ENCODE data around the gene FSTL3. TPM values are rescaled to one million over a fixed set of nuclear protein-coding genes. Genes with fewer than 3 reads are reported as not detected.

FSTL3 gene
- total RNA-seq, 2 donors from 2014 or later, result 9.8 to 14.1 TPM

DNA sequence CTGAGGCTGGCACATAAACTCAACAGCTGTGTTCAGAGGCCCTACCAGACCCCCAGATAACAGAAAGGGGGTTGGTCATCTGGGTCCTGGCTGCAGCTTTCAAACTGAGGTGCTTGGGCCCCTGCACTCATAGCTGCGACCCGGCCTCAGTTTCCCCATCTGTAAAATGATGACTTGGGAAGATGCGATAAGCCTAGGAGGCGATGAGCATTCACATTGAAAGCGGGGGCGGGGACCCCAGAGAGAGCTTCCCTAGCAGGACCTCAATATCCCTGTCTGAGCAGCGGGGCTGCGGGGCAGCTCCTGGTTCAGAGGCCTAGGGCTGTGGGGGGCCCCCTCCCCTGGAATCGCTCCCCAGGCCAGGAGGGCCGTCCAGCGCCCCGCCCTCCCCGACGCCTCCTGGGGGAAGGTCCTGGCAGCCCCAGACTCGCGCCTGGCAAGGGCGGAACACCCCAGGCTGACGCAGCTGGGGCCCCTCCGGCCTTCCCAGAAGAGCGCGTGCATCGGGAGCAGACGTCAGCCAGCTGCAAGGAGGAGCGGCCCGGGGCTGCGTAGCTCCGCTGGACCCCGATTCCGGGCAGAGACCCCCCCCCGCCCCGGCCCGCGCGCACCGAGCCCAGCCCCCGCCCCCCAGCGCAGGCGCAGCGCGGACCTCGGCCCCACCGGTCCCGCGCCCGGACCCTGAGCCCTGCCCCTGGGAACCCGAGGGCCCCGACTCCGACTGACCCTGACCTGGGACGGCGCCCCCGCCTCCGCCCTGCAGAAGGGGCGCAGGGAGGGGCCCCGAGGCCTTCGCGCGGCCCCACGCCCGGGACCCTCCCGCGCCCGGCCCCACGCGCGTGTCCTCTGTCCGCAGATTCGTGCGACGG is 3.5 kb downstream of the FSTL3 start:
- no peaks in the 10 kb centered on the region for H3K4me1 ChIP-seq (ENCODE audit: control insufficient read depth, insufficient read depth, low read length)
- peaks cover 19% of the 10 kb centered on the region for H3K27me3 Mint-ChIP-seq (ENCODE audit: insufficient read depth)
- whole genome bisulfite sequencing, 2 experiments (ENCODE audit: insufficient coverage in 1 of 2, insufficient read length in 1 of 2), result 6 to 16% methylated on average over 23 to 69 of the region's 69 CpGs
- no peaks in the 10 kb centered on the region for H3K9me3 ChIP-seq (ENCODE audit: control insufficient read depth, low read length)
- H3K27me3 ChIP-seq (ENCODE audit: control insufficient read depth, insufficient read depth, low read length, poor library complexity, severe bottlenecking), result peaks cover 16% of the 10 kb centered on the region
- no peaks in the 10 kb centered on the region for H3K9me3 Mint-ChIP-seq
- no peaks in the 10 kb centered on the region for H3K36me3 ChIP-seq (ENCODE audit: control insufficient read depth, insufficient read depth, low read length)
- DNase-seq, result peak; percentile 79
- no peaks in the 10 kb centered on the region for H3K36me3 Mint-ChIP-seq (ENCODE audit: low read depth)
- peak overlapping the region; percentile 83 for H3K27ac ChIP-seq (ENCODE audit: low read depth, low read length)
- H3K9ac ChIP-seq (ENCODE audit: extremely low read depth, low read length, poor library complexity, severe bottlenecking), result peak overlapping the region; percentile 41
- peaks cover 4% of the 10 kb centered on the region for H3K4me1 Mint-ChIP-seq
- peak overlapping the region; percentile 71 for H3K4me3 Mint-ChIP-seq
- no peak overlapping the region for H3K27ac Mint-ChIP-seq
- H3K4me3 ChIP-seq (ENCODE audit: low read length), result peak overlapping the region; percentile 79
- TF ChIP-seq, protein P1, sequence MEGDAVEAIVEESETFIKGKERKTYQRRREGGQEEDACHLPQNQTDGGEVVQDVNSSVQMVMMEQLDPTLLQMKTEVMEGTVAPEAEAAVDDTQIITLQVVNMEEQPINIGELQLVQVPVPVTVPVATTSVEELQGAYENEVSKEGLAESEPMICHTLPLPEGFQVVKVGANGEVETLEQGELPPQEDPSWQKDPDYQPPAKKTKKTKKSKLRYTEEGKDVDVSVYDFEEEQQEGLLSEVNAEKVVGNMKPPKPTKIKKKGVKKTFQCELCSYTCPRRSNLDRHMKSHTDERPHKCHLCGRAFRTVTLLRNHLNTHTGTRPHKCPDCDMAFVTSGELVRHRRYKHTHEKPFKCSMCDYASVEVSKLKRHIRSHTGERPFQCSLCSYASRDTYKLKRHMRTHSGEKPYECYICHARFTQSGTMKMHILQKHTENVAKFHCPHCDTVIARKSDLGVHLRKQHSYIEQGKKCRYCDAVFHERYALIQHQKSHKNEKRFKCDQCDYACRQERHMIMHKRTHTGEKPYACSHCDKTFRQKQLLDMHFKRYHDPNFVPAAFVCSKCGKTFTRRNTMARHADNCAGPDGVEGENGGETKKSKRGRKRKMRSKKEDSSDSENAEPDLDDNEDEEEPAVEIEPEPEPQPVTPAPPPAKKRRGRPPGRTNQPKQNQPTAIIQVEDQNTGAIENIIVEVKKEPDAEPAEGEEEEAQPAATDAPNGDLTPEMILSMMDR (conservative IDR thresholded peaks at IDR 0.05), result no peak

DNA sequence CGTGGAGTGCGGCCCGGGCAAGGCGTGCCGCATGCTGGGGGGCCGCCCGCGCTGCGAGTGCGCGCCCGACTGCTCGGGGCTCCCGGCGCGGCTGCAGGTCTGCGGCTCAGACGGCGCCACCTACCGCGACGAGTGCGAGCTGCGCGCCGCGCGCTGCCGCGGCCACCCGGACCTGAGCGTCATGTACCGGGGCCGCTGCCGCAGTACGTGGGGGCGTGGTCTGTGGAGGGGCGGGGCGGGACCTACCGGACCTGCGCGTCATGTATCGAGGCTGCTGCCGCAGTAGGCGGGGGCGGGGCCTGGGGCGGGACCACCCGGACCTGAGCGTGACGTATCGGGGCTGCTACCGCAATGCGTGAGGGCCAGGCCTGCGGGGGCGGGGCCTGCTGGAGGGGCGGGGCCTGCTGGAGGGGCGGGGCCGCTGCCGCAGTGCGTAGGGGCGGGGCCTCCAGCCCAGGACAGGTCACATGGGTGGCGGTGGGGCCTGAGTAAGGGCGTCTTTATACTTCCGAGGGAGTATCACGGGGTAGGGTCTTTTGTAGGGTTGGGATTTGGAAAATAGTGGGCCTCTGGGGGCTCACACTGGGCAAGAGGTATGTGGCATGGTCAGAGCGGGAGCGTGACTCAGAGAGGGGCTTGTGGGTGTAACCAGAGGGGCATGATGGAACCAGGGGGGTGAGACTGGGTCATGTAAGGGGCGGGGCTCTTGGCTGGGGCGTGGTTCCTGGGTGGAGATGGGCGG is 4.3 kb downstream of the FSTL3 start:
- Mint-ChIP-seq H3K36me3 (ENCODE audit: low read depth) (no peaks in the 10 kb centered on the region), H3K4me1 (peaks cover 2% of the 10 kb centered on the region), H3K27ac (peak overlapping the region; percentile 99), H3K4me3 (peak overlapping the region; percentile 71), H3K9me3 (no peaks in the 10 kb centered on the region), H3K27me3 (ENCODE audit: insufficient read depth) (peaks cover 13% of the 10 kb centered on the region)
- Histone ChIP-seq H3K9ac (ENCODE audit: extremely low read depth, low read length, poor library complexity, severe bottlenecking) (peak overlapping the region; percentile 41), H3K27me3 (ENCODE audit: control insufficient read depth, insufficient read depth, low read length, poor library complexity, severe bottlenecking) (peaks cover 10% of the 10 kb centered on the region), H3K4me3 (ENCODE audit: low read length) (peak overlapping the region; percentile 85), H3K4me1 (ENCODE audit: control insufficient read depth, insufficient read depth, low read length) (no peaks in the 10 kb centered on the region), H3K9me3 (ENCODE audit: control insufficient read depth, low read length) (no peaks in the 10 kb centered on the region), H3K27ac (ENCODE audit: low read depth, low read length) (peak overlapping the region; percentile 87), H3K36me3 (ENCODE audit: control insufficient read depth, insufficient read depth, low read length) (no peaks in the 10 kb centered on the region)
- TF ChIP-seq, protein P1 (conservative IDR thresholded peaks at IDR 0.05), result peak; percentile 63
- DNase-seq, result peak; percentile 100
- WGBS, 2 experiments (ENCODE audit: insufficient coverage in 1 of 2, insufficient read length in 1 of 2), result 0 to 2% methylated on average over 12 to 70 of the region's 70 CpGs

DNA sequence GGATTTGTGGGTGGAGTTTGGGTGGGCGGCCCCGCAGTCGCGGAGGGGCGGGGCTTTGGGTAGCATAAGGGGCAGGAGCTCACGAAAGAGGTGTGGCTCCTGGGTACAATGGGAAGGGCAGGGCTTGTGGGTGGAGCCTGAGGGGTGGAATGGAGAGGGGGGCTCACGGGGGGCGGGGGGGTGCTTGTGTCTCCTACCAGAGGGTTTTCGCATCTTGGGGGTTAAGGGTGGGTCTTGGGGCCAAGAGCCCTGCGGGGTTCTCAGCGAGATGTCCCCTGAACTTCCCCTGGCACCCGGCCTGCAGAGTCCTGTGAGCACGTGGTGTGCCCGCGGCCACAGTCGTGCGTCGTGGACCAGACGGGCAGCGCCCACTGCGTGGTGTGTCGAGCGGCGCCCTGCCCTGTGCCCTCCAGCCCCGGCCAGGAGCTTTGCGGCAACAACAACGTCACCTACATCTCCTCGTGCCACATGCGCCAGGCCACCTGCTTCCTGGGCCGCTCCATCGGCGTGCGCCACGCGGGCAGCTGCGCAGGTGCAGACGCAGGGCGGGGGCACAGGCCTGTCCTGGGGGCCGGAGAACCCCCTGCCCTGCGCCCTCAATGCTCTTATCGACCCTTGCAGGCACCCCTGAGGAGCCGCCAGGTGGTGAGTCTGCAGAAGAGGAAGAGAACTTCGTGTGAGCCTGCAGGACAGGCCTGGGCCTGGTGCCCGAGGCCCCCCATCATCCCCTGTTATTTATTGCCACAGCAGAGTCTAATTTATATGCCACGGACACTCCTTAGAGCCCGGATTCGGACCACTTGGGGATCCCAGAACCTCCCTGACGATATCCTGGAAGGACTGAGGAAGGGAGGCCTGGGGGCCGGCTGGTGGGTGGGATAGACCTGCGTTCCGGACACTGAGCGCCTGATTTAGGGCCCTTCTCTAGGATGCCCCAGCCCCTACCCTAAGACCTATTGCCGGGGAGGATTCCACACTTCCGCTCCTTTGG is 5.1 kb downstream of the FSTL3 start:
- no peaks in the 10 kb centered on the region for H3K36me3 ChIP-seq (ENCODE audit: control insufficient read depth, insufficient read depth, low read length)
- peaks cover 5% of the 10 kb centered on the region for H3K27me3 ChIP-seq (ENCODE audit: control insufficient read depth, insufficient read depth, low read length, poor library complexity, severe bottlenecking)
- H3K9me3 ChIP-seq (ENCODE audit: control insufficient read depth, low read length), result no peaks in the 10 kb centered on the region
- no peak for DNase-seq
- H3K9ac ChIP-seq (ENCODE audit: extremely low read depth, low read length, poor library complexity, severe bottlenecking), result no peak overlapping the region
- H3K27ac Mint-ChIP-seq, result peak overlapping the region; percentile 99
- WGBS, 2 experiments (ENCODE audit: insufficient coverage in 1 of 2, insufficient read length in 1 of 2), result 85 to 95% methylated on average over 32 to 50 of the region's 54 CpGs
- H3K4me3 ChIP-seq (ENCODE audit: low read length), result peak overlapping the region; percentile 85
- H3K27ac ChIP-seq (ENCODE audit: low read depth, low read length), result no peak overlapping the region
- no peaks in the 10 kb centered on the region for H3K9me3 Mint-ChIP-seq
- H3K27me3 Mint-ChIP-seq (ENCODE audit: insufficient read depth), result peaks cover 8% of the 10 kb centered on the region
- H3K4me1 Mint-ChIP-seq, result peaks cover 1% of the 10 kb centered on the region
- TF ChIP-seq, protein P1 (conservative IDR thresholded peaks at IDR 0.05), result no peak
- peak overlapping the region; percentile 71 for H3K4me3 Mint-ChIP-seq
- no peaks in the 10 kb centered on the region for H3K36me3 Mint-ChIP-seq (ENCODE audit: low read depth)
- no peaks in the 10 kb centered on the region for H3K4me1 ChIP-seq (ENCODE audit: control insufficient read depth, insufficient read depth, low read length)

All from endodermal cell (in vitro differentiated cells).